OCI-LY1 (cell line): ENCODE data around the gene MRPS10.

ENCODE experiments used
- EZH2 ChIP-seq: fragments of 200-600 bp; sonication (generic), shearing (Covaris generic); IDR thresholded peaks from 2 replicates; pipeline ENCODE4 v1.8.0; 2017; ENCODE audit warnings: borderline replicate concordance, mixed run types, mild to moderate bottlenecking, antibody characterized with exemption, low read length, moderate library complexity, mixed read lengths
- TF ChIP-seq, protein P1 (sequence below): fragments of 200-600 bp; sonication (generic), shearing (Covaris generic); IDR thresholded peaks from 2 replicates; pipeline ENCODE4 v1.5.1; 2017; ENCODE audit warnings: mild to moderate bottlenecking, antibody characterized with exemption, low read length, moderate library complexity, mixed read lengths

DNA sequence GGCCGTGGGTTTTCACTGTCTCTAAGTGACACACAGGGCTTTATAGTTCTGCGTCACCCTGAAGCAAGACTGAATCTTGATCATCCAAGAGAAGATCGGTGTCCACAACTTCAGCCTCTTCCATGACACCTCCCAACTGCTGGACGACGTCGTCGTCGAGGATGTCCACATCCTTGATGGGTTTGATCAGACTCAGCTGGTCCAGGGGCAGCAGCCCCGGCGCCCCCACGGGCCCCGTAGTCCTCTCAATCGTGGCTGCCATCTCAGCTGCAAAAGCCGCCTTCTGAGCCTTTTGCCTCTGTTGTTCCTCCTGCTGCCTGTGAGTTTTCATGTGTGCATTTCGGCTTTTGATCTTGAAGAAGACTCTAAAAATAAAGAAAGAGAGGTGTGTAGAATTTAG, 10.6 kb upstream of the MRPS10 start:
- TF ChIP-seq, protein P1, sequence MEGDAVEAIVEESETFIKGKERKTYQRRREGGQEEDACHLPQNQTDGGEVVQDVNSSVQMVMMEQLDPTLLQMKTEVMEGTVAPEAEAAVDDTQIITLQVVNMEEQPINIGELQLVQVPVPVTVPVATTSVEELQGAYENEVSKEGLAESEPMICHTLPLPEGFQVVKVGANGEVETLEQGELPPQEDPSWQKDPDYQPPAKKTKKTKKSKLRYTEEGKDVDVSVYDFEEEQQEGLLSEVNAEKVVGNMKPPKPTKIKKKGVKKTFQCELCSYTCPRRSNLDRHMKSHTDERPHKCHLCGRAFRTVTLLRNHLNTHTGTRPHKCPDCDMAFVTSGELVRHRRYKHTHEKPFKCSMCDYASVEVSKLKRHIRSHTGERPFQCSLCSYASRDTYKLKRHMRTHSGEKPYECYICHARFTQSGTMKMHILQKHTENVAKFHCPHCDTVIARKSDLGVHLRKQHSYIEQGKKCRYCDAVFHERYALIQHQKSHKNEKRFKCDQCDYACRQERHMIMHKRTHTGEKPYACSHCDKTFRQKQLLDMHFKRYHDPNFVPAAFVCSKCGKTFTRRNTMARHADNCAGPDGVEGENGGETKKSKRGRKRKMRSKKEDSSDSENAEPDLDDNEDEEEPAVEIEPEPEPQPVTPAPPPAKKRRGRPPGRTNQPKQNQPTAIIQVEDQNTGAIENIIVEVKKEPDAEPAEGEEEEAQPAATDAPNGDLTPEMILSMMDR, result no peak
- TF ChIP-seq EZH2, result no peak
